HL-60/S4 treated with retinoic acid at 250 ng/mL for 4 days and 3 days (cell line): ENCODE results near the gene SEMA4D.

Experiments used
- in situ Hi-C: fragments of 300-500 bp; cut with MboI; formaldehyde crosslinking; loops from 2 replicates; pipeline ENCODE4 v1.7.0; 2022; ENCODE audit warnings: low sequenced_read_pairs

SEMA4D gene

DNA sequence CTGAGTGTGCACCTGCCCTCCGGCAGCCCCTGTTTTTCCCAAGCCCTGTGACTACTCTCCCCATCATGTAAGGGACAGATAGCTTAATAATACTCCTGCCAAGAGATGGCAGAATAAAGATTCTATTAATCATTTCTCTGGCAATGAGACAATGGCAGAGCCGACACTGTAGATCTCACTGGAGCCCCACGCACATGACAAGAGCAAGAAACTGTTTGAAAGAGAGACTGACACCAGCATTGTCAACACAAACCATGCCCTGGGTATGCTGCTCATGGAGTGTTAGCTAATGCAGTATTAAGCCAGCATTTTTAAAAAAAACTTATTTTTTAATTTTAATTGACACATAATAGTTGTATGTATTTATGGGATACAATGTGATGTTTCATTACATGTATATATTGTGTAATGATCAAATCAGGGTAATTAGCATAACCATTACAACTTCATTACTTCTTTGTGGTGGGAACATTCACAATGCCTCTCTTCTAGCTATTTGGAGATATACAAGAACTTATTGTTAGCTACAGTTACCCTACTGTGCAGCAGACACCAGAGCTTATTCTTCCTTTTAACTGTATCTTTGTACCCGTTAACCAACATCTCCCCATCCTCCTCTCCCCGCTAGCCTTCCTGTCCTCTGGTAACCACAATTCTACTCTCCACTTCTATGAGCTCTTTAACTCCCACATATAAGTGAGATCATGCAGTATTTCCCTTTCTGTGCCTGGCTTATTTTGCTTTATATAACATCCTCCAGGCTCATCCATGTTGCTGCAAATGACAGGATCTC, 31.5 kb upstream of the SEMA4D start:
- in situ Hi-C loops = loop anchor here (10.0 kb wide), 1 partner anchor 65 kb away; no protein-coding TSS in a partner anchor

DNA sequence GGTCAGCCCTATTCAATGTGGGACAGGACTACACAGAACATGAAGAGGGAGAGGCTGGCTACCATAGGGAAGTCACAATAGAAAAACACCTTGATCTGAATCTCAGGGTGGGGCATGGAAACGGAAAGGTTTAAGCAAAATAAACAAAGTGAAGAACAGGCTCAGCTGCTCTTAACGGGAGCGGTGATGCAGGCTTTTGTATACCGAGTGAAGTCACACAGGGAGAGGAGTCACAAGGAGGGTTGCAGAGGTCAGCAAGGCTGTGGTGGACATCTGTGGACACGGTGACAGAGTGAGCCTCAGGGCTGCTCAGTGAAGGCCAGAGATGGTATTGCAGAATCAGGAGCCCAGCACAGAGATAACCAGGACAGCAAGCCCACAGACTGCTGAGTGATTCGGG, 30.6 kb upstream of the SEMA4D start:
- in situ Hi-C loops = loop anchor here (10.0 kb wide), 1 partner anchor 64 kb away; no protein-coding TSS in a partner anchor

DNA sequence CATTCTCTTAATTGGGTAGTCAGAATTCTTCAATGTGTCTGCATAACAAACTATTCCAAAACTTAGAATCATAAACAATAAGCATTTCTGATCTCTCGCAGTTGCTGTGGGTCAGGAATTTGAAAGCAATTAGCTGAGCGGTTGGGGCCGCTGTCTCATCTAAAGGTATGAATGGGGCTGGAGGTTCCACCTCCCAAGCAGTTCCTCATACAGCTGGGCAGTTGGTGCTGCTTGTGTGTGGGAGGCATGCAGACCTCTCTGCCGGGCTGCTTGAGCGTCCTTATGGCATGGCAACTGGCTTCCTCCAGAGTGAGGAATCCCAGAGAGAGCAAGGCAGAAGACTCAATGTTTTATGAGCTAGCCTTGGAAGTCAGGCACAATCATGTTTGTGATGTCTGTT, 30.2 kb upstream of the SEMA4D start:
- in situ Hi-C loops = loop anchor here (10.0 kb wide), 1 partner anchor 63 kb away; no protein-coding TSS in a partner anchor

DNA sequence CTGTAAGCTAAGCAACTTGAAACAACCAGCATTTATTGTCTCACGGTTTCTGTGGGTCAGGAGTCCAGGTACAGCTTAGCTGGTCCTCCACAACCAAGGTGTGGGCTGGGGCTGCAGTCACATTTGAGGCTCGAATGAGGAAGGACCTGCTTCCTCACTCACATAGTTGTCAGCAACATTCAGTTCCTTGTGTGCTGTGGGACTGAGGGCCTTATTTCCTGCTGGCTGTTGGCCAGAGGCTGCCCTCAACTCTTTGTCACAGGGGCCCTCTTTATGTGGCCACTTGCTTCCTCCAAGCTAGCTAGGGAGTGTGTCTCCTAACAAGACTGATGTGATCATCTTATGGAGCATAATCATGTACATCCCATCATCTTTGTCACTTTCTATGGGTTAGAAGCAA, 29.2 kb upstream of the SEMA4D start:
- in situ Hi-C loops = loop anchor here (10.0 kb wide), 1 partner anchor 62 kb away; no protein-coding TSS in a partner anchor

DNA sequence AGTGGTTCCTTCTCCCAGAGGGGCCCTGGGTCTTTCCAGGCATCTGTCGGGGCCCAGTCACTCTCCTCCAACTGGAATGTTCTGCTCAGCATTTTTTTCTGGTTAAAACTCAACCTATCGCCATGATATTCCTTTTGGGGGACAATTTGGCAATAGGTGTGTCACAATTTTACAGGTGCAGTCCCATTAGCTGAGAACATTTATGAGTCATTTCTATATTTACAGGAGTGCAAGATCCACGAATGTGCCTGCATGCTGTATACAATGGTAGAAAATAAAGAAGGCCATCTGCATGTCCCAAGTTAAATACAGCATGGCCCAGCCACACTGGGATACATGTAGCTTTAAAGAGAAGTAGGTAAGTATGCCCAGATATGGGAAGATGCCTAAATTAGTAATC, 28.8 kb upstream of the SEMA4D start:
- in situ Hi-C loops = loop anchor here (10.0 kb wide), 1 partner anchor 62 kb away; no protein-coding TSS in a partner anchor

DNA sequence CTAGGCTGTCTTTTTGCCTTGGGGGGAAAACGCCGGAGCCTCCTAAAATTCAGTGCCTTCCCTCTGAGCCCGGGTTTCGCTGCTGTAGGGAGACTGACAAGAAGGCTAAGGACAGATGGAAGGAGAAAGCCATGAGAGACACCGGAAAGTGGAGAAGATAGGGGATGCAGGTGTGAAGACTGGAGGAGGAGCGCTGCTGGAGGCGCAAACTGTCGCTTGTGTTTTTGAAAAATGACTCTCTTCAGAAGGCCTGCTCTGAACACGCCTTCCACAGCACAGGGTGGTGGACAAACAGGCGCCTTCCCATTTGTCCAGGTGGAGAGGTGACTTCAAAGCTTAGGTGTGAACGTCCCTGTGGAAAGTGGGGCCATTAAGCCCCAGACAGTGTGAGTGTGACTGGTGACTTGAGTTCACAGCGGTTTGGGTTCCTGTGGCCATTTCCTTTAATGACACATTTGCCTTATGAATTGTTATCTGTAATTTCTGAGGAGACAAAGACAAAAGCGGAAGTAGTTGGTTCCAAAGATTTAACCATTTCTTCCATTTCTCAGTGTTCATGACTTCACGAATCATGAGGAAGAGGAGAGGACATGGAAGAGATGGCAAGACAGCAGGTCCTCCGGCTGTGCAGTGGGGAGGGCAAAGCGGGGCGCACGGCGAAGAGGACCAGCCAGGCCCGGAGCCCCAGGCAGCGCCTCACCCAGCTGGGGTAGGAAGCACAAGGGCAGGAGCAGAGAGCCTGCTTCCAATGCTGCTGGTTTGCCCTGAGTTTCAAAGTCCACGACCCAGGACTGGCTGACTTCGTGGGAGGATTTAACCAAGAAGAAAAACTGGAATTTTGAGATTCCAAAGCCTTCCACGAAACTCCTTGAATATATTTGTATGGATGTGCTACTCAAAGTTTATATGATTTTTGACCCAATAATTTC, 27.8 kb upstream of the SEMA4D start:
- in situ Hi-C loops = loop anchor here (10.0 kb wide), 1 partner anchor 61 kb away; no protein-coding TSS in a partner anchor

DNA sequence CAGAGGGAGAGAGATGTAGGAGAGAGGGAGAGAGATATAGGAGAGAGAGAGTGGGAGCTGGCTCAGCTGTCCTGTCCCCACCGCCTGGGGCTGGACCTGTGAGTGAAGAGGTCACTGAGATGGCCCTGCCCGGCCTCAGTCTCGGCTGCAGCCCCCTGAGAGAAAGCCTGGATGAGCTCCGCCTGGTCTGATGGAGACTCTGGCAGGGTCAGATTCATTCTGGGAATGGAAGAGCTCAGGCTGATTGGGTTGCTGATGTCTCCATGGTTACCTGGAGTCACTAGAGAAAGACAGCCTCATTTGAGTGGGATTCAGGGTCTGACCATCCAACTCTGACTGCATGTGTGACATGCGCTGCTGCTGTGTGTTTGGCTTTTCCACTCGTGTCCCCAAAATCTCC, 27.1 kb upstream of the SEMA4D start:
- in situ Hi-C loops = loop anchor here (10.0 kb wide), 1 partner anchor 60 kb away; no protein-coding TSS in a partner anchor

DNA sequence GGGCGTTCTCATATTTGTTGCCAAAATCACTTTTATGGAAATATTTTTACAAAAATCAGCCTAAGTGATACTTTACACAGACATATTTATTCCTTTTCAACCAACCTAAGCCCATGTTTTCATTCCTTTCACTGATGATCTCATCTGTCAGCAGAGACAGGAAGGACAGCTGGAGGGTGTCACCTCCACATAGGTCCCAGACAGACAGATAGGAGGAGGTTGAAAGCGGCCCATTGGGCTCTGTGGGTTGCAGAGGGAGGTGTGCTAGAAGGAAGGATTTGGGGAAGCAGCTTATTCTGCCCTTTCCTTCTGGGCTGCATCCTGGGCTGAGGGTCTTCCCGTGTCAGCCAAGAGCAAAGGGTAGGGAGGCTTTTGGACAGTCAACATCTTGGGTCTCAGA, 26.0 kb upstream of the SEMA4D start:
- in situ Hi-C loops = loop anchor here (10.0 kb wide), 1 partner anchor 59 kb away; no protein-coding TSS in a partner anchor

DNA sequence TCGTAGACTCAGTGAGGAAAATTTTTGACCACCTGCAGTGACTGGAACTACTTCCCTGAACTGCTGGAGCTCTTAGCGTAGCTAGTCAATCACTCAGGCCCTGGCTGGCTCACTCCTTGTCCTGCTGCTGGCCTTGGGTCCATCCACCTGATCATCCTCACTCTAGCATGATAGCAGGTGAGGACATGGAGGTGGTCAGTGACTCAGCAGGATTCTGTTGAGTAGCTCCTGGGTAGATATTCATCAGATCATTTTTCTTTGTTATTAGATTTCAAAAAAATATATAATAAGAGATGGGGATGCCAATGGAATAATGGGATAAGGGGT, 25.0 kb upstream of the SEMA4D start:
- in situ Hi-C loops = loop anchor here (10.0 kb wide), 1 partner anchor 58 kb away; no protein-coding TSS in a partner anchor

DNA sequence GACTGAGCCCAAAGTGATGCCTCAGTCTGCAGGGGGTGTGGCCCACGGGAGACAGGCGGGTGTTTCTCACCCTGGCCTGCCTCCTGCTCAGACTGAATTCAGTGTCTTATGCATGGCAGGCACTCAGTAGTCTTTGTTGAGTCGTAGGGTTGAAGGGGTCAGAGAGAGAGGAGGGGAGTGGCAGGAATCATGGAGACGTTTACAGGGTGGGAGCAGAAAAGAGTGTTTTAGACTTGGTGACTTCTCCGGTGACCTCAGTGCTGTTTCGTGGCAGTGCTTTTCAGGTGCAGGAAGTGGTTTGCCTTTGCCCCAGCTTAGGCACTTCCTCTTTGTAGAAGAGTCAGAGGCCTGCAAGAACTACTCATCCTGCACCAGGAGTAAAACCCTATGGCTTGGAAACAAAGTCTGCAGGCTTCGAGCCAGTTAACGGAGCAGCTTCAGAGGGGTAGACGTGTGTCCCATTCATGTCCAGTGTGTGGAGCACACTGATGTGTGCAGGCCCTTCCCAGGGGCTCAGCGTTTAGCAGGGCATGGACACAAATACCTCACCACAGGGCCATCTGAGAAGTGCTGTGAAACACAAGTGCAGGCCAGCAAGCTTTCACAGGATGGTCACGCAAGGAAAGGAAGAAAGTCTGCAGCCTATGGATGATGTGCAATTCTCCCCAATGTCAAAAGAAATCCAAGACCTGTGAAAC, 24.5 kb upstream of the SEMA4D start:
- in situ Hi-C loops = loop anchor here (10.0 kb wide), 1 partner anchor 58 kb away; no protein-coding TSS in a partner anchor

DNA sequence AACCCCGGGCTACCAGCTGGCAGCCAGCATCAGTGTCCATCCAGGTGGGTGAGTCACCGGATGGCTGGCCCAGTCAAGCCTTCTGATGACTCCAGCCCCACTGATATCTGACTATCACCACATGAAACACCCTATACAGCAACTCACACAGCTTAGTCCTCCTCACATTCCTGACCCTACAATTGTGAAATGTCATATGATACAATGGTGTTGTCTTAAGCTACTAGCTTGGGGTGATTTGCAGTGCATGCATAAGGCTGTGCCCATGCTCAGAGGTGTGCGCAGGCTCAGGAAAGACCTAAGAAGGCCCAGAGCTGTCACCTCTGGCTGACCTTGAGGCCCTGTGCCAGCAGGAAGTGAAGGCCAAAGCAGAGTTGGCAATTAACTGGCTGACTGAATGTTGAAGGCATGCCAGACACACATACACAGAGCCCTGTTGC, 21.5 kb upstream of the SEMA4D start:
- in situ Hi-C loops = no loop called here

DNA sequence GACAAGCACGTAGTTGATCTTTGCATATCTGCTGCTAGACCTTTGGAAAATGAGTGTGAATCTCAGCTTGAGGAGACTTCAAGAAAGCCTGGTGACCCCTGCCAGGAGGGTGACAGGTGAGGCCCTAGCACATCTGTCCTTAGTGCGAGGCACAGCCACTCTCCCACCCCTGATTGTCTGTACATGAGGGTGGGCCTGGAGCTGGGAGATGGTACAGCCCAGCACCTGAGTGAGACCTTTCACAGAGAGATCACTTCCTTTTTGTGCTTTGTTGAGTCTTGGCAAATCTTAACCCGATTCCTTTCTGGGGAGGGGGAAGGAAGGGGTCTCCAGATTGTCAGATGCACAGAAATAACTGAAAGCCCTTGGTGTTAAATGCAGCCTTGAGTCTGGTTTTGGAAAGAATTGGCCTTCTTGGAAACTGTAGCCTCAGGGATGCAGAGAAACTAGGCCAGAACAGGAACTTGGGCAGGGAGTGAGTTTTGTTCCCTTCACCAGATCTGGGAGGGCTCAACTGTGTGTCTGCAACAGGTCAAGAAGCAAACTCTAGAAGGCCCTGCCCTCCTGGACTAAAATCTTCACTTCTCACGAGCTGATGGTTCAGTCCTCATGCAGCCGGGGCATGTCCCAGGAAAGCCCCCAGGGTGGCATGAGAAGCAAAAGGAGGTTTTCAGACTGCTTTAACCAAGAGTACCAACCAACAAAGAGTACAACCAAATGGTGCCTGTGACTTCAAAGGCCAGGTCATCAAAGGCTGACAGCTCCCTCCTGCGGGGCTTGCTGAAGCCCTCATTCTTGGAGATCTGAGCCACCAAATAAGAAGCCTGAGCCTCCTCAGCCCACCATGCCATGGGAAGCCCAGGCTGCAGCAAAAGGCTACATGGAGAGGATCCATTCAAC, 20.8 kb upstream of the SEMA4D start:
- in situ Hi-C loops = no loop called here

DNA sequence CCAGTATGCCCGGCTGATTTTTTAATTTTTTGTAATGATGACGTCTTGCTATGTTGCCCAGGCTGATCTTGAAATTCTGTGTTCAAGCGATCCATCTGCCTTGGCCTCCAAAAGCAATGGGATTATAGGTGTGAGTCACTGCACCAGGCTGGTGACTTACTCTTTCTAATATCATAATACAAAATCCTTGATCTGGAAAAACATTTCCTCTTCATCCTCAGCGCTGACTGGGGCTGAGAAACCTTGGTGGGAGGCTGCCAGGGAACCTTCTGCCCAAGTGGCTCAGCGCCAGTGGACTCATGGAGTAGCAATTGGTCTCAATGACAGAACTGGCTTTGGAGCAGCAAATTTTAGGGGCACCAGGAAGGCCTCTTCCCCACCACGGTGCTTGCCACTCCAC, 17.5 kb upstream of the SEMA4D start:
- in situ Hi-C loops = no loop called here

DNA sequence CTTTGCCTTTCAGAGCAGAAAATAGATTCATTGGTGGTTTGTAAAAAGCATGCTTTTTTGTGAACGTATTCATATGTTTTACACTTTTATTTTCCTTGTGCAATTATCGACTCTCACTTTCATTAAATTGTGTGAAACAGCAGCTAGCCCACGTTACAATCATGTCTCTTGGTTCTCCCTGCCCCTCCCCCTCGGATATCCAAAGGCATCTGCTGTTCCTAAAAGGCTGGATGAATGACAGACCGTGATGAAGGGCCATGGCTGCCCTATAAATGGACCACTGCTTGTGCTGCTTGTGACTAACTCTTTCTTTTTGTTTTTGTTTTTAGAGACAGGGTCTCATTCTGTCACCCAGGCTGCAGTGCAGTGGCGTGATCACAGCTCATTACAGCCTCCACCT, 17.0 kb upstream of the SEMA4D start:
- in situ Hi-C loops = no loop called here

DNA sequence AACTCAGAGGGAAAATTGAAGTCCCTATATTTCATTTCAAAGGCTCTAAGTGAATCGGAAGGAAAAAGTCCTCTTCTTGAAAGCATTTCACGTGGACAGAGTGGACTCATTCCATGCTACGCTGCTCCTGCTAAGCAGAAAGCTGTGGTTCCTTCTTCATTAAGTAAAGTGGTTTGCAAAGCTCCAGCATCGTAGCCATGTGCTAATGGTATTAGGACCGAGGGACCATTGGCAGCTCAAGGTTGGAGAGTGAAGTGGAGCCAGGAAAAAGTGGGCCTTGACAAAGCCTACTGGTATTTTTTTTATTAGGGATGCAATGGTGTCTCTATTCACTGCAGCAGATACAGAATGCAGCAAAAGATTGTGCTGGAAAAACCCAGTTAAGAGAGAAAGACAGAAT, 16.4 kb upstream of the SEMA4D start:
- in situ Hi-C loops = no loop called here

DNA sequence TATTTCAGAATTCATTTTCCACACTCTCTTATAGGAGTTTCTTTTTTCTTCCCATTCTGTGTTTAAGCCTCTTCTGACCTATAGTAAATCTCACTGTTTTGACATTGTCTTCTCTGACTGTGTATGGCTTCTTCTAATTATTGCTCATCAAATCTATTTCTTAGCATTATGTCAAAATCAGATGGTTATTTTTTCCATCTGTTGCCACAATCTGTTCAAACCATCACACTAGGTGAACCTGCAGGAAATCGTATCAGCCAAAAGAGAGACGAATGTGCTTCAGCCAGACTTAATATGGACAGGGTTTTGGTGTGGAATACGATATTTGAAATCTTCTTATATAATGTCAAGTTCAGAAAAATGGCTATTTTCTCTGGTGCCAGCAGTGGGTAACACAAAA, 15.9 kb upstream of the SEMA4D start:
- in situ Hi-C loops = no loop called here

DNA sequence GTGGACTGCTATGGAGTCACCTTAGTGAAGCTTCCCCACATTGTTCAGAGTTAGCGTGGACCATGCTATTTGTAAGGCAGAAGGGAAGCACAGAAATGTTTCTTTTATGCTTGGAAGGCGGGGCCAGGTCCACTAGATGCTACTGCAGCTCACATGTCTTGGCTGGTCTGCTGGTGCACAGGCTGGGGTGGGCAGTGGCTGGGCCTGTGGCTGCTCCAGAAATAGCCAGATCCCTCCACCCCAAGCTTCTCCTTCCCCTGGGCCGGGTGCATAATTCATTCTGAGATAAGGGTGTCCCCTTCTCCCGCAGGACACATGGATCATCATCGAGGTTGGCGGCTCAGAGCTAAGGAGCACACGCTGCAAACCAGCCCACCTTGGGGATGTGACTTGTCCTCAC, 14.5 kb upstream of the SEMA4D start:
- in situ Hi-C loops = no loop called here

DNA sequence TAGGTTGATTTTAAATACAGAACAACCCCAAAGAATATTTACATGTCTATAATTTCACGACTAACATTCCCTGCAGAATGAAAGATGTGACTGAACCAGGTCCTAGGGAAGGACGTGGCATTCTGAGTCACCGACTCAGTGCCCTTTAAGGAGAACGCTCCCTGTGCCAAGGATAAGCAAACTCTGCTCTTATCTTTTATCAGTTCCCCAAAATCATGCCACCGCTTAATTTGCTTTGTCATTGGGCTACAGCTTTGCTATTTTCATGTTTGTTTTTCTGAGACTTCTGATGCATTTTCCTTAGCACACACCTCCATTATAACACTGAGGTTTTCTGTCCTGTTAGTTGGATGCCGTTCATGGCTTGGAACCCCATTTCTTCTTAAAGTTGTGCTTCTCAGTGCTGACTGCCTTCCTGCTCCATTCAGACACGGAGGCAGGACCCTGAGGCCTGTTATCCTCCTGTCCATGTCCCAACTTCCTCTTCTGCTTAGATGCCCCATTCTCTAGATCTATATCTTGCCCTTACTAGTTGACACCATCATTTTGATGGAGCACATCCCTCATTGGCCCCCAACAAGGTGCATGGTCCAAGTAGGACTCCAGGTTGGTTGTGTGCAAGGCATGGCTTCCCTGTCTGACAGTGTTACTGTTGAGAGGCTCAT, 11.2 kb upstream of the SEMA4D start:
- in situ Hi-C loops = no loop called here

DNA sequence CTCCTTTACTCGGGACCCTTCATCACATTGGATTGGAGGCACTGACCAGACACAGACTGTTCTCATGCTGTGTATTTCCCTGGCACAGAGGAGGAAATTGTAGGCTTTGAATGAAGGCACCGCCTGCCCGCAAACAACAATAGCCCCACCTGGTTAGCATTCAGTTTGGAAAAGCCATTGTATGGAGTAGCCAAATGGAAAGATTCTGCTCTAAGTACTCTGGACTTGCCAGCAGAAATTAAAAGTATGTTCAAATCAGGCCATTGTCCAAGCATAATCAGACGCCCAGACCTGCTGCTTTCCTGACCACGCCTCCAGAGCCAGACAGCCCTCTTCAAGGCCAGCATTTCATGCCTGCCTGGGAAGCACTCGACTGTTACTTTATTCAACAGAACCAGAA, 8.0 kb upstream of the SEMA4D start:
- in situ Hi-C loops = no loop called here
